NCI-H2196 treated with DMSO at 0.1 percent for 48 hours (cell line): ENCODE measurements around the gene SLC48A1.

ENCODE experiments used
- DNase-seq: peaks from one replicate; lab custom pipeline; 2025; ENCODE audit not compliant: unreplicated experiment; lab: John Stamatoyannopoulos, UW

SLC48A1 gene

GRCh38 chr12:47773062-47773857 lies at the start of gene SLC48A1:
TSS of gene SLC48A1 (plus strand) at chr12:47773238. CDS start at chr12:47773305, 67 bp downstream.
- peak; percentile 50 for DNase-seq

- no peak for DNase-seq
Observed at GRCh38 chr12:47725091-47725772, 47.8 kb upstream of the SLC48A1 start, which contains the start of gene ENDOU. TSS of gene ENDOU (minus strand) at chr12:47725490. CDS start at chr12:47725413, 77 bp downstream.

GRCh38 chr12:47725893-47726292 lies 47.1 kb upstream of the SLC48A1 start:
- DNase-seq = no peak

GRCh38 chr12:47729233-47729632 lies 43.8 kb upstream of the SLC48A1 start:
- DNase-seq = no peak

GRCh38 chr12:47730341-47730744 lies 42.7 kb upstream of the SLC48A1 start:
- DNase-seq = peak; percentile 59

- no peak for DNase-seq
Observed at GRCh38 chr12:47731723-47732122, 41.3 kb upstream of the SLC48A1 start.

- no peak for DNase-seq
Observed at GRCh38 chr12:47732504-47732903, 40.5 kb upstream of the SLC48A1 start.

GRCh38 chr12:47733142-47733541 lies 39.9 kb upstream of the SLC48A1 start:
- no peak for DNase-seq

- DNase-seq = no peak
Observed at GRCh38 chr12:47734725-47735480, 38.1 kb upstream of the SLC48A1 start.

- no peak for DNase-seq
Observed at GRCh38 chr12:47735649-47736048, 37.4 kb upstream of the SLC48A1 start.

- DNase-seq = no peak
Observed at GRCh38 chr12:47736216-47736615, 36.8 kb upstream of the SLC48A1 start.

- no peak for DNase-seq
Observed at GRCh38 chr12:47736877-47737676, 36.0 kb upstream of the SLC48A1 start.

- no peak for DNase-seq
Observed at GRCh38 chr12:47737936-47738594, 35.0 kb upstream of the SLC48A1 start.

GRCh38 chr12:47739297-47739696 lies 33.7 kb upstream of the SLC48A1 start:
- no peak for DNase-seq

- DNase-seq = no peak
Observed at GRCh38 chr12:47739979-47740378, 33.1 kb upstream of the SLC48A1 start.

- DNase-seq = no peak
Observed at GRCh38 chr12:47740606-47741339, 32.3 kb upstream of the SLC48A1 start.

GRCh38 chr12:47741340-47741703 lies 31.7 kb upstream of the SLC48A1 start:
- peak; percentile 89 for DNase-seq

- no peak for DNase-seq
Observed at GRCh38 chr12:47742253-47742825, 30.7 kb upstream of the SLC48A1 start.

- no peak for DNase-seq
Observed at GRCh38 chr12:47743311-47743860, 29.7 kb upstream of the SLC48A1 start.
